ENCODE data around the gene NUDT1.
A peak's percentile ranks its signal among the peaks of the same experiment; 100 is the strongest.

The NUDT1 gene

DNA sequence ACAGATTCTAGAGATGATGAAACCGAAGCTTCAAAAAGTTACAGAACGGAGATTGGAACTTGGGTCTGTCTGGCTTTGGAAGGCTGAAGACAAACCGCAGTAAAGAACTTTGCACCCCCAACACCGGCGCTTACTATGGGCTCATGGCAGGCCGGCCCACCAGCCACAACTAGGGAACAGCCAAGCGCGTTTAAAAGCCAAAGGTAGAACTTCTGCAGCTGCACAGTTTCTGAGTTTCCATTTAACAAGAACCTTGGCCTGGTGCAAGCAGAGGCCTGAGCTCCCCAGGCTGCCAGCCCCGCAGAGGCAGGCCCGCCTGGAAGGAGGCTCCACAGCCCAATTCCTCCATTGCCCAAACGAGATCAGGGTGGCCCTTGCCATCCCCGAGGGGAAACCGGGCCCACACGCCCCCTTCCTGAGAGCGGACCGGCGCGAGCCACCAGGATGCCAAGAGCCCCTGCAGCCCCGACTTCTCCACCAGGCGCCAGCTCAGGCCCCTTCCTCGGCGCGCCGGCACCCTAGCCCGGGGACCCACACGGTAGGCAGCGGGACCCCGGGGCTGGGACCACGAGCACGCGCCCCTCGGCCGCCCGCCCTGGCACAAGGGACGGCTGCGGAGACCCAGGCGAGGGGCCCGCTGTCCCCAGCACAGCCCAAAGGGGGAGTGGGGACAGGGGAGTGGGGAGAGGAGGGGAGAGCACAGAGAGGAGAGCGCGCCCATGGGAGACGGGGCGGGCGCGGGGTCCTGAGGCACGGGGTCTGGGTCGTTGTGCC lies 9.8 kb upstream of the NUDT1 start:
- Histone ChIP-seq H3K4me3 (ENCODE audit: low read depth, low read length) (peak overlapping the region; percentile 80), H3K27me3 (replicated peaks) (no peaks in the 10 kb centered on the region), H3K27ac (peak overlapping the region; percentile 61), H3K36me3 (replicated peaks) (peaks cover 16% of the 10 kb centered on the region)
- DNase-seq: no peak
- TF ChIP-seq CTCF (IDR thresholded peaks at IDR 0.05; ENCODE audit: low read depth, low read length, missing control alignments): no peak
- in situ Hi-C loops (cut with HindIII; ENCODE audit: low pct_ligation_motif_present, low sequenced_read_pairs): no loop called here

- Histone ChIP-seq H3K27ac (peak within 1 kb of the TSS; percentile 61), H3K36me3 (replicated peaks) (peaks cover 20% of the 10 kb centered on the region), H3K4me3 (ENCODE audit: low read depth, low read length) (peak within 1 kb of the TSS; percentile 80), H3K27me3 (replicated peaks) (no peaks in the 10 kb centered on the region)
- no peak for TF ChIP-seq CTCF (IDR thresholded peaks at IDR 0.05; ENCODE audit: low read depth, low read length, missing control alignments)
- in situ Hi-C loops (cut with HindIII; ENCODE audit: low pct_ligation_motif_present, low sequenced_read_pairs): no loop called here
- DNase-seq: peak; percentile 83
Measured at GRCh38 chr7:2232766-2233520, 9.1 kb upstream of the NUDT1 start, which contains the start of gene MAD1L1. TSS of gene MAD1L1 (minus strand) at chr7:2232945. CDS start at chr7:2230133, 2,812 bp downstream.

DNA sequence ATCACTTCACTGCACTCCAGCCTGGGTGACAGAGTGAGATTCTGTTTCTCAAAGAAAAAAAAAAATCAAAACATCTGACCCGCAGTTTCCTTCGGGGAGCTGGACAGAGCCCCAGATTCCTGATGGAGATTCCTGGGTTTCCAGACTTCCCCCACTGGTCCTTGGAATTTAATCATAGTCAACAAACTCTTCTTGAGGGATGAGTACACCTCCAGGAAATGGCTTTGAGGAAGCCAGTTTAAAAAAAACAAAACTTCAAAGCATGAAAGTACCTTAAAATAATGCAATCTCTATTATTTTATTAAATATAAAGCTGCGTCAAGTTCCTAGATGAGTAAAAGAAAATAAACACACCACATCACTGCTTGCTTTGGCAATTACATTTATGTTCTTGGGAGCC lies 8.1 kb upstream of the NUDT1 start:
- H3K27me3 ChIP-seq (replicated peaks): no peaks in the 10 kb centered on the region
- no peak overlapping the region for H3K4me3 ChIP-seq (ENCODE audit: low read depth, low read length)
- H3K27ac ChIP-seq: peak overlapping the region; percentile 12
- DNase-seq: no peak
- no peak for TF ChIP-seq CTCF (IDR thresholded peaks at IDR 0.05; ENCODE audit: low read depth, low read length, missing control alignments)
- peaks cover 26% of the 10 kb centered on the region for H3K36me3 ChIP-seq (replicated peaks)
- in situ Hi-C loops (cut with HindIII; ENCODE audit: low pct_ligation_motif_present, low sequenced_read_pairs): no loop called here

GRCh38 chr7:2237109-2237602 lies 4.9 kb upstream of the NUDT1 start:
- in situ Hi-C loops (cut with HindIII; ENCODE audit: low pct_ligation_motif_present, low sequenced_read_pairs): no loop called here
- no peak overlapping the region for H3K4me3 ChIP-seq (ENCODE audit: low read depth, low read length)
- peaks cover 32% of the 10 kb centered on the region for H3K36me3 ChIP-seq (replicated peaks)
- DNase-seq: no peak
- TF ChIP-seq CTCF (IDR thresholded peaks at IDR 0.05; ENCODE audit: low read depth, low read length, missing control alignments): no peak
- no peak overlapping the region for H3K27ac ChIP-seq
- no peaks in the 10 kb centered on the region for H3K27me3 ChIP-seq (replicated peaks)

- Histone ChIP-seq H3K36me3 (replicated peaks) (peaks cover 32% of the 10 kb centered on the region), H3K27me3 (replicated peaks) (no peaks in the 10 kb centered on the region), H3K4me3 (ENCODE audit: low read depth, low read length) (no peak overlapping the region), H3K27ac (no peak overlapping the region)
- TF ChIP-seq CTCF (IDR thresholded peaks at IDR 0.05; ENCODE audit: low read depth, low read length, missing control alignments): no peak
- DNase-seq: no peak
- in situ Hi-C loops (cut with HindIII; ENCODE audit: low pct_ligation_motif_present, low sequenced_read_pairs): no loop called here
Measured at GRCh38 chr7:2239242-2239641, 2.8 kb upstream of the NUDT1 start.
